GM18870 (cell line): ENCODE data around the gene SEC24D.

Experiments
- ATAC-seq: cut with Tn5 transposase; IDR thresholded peaks from one replicate; pipeline ENCODE4 v1.9.1; 2021; ENCODE audit warnings: moderate library complexity; ENCODE audit not compliant: unreplicated experiment

The SEC24D gene

GRCh38 chr4:118727360-118727759, 108.6 kb downstream of the SEC24D start:
- ATAC-seq = no peak

- ATAC-seq = no peak
Measured at GRCh38 chr4:118723369-118723768, 112.6 kb downstream of the SEC24D start.

- no peak for ATAC-seq
Measured at GRCh38 chr4:118721752-118722151, 114.2 kb downstream of the SEC24D start.

GRCh38 chr4:118718511-118719170, 117.3 kb downstream of the SEC24D start:
- ATAC-seq = no peak

- no peak for ATAC-seq
Measured at GRCh38 chr4:118716304-118716703, 119.6 kb downstream of the SEC24D start.

GRCh38 chr4:118714682-118715081, 121.2 kb downstream of the SEC24D start:
- ATAC-seq = no peak

- ATAC-seq = peak; percentile 59
Measured at GRCh38 chr4:118712872-118713271, 123.1 kb downstream of the SEC24D start.

GRCh38 chr4:118711052-118711451, 124.9 kb downstream of the SEC24D start:
- ATAC-seq = no peak

GRCh38 chr4:118703118-118703517, 132.8 kb downstream of the SEC24D start:
- ATAC-seq = no peak

- peak; percentile 98 for ATAC-seq
Measured at GRCh38 chr4:118684873-118685811, 150.8 kb downstream of the SEC24D start, which contains the start of gene METTL14. METTL14 (plus strand) TSS chr4:118685392; CDS start chr4:118685535, 143 bp downstream.

GRCh38 chr4:118683513-118683912, 152.4 kb downstream of the SEC24D start:
- ATAC-seq = no peak

GRCh38 chr4:118682928-118683327, 153.0 kb downstream of the SEC24D start:
- ATAC-seq = no peak

GRCh38 chr4:118680808-118681207, 155.1 kb downstream of the SEC24D start:
- no peak for ATAC-seq

- no peak for ATAC-seq
Measured at GRCh38 chr4:118676128-118676527, 159.8 kb downstream of the SEC24D start.
